ENCODE measurements around the gene LRRC4C. TPM values are rescaled to one million over a fixed set of nuclear protein-coding genes. Genes with fewer than 3 reads are reported as not detected.

Gene LRRC4C
- total RNA-seq, 1 donor from 2014 or later = 1.5 TPM

DNA sequence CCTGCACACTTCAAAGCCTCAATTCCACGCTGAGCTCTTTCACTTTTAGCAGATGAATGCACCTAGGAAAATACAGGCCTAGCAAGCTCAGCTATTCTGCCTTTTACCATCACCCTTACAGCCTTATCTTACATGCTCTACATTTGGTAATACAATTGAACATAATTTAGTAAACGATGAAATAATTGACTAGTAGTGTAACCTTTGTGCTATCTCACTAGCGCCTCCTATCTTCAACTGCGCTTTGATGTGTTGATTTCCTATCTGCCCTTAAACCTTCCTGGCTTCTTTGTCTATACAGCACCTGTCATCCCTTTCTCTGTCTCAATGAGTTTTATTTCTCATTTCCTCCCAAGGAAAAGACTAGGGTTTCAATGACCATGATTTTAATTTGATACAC lies 149.7 kb downstream of the LRRC4C start:
- TF ChIP-seq, protein P1, sequence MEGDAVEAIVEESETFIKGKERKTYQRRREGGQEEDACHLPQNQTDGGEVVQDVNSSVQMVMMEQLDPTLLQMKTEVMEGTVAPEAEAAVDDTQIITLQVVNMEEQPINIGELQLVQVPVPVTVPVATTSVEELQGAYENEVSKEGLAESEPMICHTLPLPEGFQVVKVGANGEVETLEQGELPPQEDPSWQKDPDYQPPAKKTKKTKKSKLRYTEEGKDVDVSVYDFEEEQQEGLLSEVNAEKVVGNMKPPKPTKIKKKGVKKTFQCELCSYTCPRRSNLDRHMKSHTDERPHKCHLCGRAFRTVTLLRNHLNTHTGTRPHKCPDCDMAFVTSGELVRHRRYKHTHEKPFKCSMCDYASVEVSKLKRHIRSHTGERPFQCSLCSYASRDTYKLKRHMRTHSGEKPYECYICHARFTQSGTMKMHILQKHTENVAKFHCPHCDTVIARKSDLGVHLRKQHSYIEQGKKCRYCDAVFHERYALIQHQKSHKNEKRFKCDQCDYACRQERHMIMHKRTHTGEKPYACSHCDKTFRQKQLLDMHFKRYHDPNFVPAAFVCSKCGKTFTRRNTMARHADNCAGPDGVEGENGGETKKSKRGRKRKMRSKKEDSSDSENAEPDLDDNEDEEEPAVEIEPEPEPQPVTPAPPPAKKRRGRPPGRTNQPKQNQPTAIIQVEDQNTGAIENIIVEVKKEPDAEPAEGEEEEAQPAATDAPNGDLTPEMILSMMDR (IDR thresholded peaks at IDR 0.05; ENCODE audit: insufficient read depth, low read length, poor library complexity, severe bottlenecking) = no peak
- Histone ChIP-seq H3K36me3 (ENCODE audit: control insufficient read depth, insufficient read depth, low read length) (no peaks in the 10 kb centered on the region), H3K27me3 (ENCODE audit: control insufficient read depth, insufficient read depth, low read length) (no peaks in the 10 kb centered on the region), H3K4me3 (ENCODE audit: low read depth, low read length) (no peak overlapping the region)
- no peak for DNase-seq (ENCODE audit: low read depth)

DNA sequence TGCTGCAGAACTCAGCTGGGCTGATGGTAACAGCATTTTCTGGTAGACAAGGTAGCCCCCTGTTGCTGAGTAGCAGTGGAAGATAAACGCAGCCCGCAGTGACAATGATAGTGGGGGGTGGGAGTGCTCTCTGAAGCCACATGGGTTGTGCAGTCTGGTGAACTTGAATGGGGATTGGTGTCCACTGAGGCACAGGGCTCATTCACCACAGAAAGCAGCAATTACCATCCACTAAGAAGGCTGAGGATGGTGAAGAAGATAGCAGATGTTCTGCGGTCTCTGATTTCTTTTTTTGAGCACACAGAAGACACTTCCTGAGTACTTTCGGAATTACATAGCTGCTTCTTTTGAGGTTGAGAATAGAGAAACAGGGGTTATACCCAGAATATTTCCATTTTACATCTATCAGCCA lies 150.3 kb downstream of the LRRC4C start:
- no peak for DNase-seq (ENCODE audit: low read depth)
- Histone ChIP-seq H3K27me3 (ENCODE audit: control insufficient read depth, insufficient read depth, low read length) (no peaks in the 10 kb centered on the region), H3K4me3 (ENCODE audit: low read depth, low read length) (no peak overlapping the region), H3K36me3 (ENCODE audit: control insufficient read depth, insufficient read depth, low read length) (no peaks in the 10 kb centered on the region)
- TF ChIP-seq, protein P1 (IDR thresholded peaks at IDR 0.05; ENCODE audit: insufficient read depth, low read length, poor library complexity, severe bottlenecking) = no peak

DNA sequence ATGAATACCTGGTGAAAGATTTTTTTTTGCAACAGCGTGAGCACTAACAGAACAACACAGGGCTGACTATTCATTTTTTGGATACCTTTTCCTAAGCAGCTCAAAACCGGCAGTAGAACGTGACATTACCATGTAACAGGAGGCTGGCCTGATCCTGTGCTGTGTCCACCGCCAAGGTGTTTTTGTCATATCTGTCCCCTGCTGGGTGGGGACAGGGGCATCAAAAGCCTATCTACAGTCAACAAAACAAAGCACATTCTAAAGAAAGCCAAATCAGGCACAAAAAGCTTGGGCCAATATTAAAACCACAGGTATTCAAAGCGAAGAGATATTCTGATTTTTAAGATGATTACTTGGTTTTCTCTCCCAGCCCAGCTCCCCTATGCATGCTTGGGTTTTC lies 151.2 kb downstream of the LRRC4C start:
- DNase-seq (ENCODE audit: low read depth) = no peak
- Histone ChIP-seq H3K36me3 (ENCODE audit: control insufficient read depth, insufficient read depth, low read length) (no peaks in the 10 kb centered on the region), H3K27me3 (ENCODE audit: control insufficient read depth, insufficient read depth, low read length) (no peaks in the 10 kb centered on the region), H3K4me3 (ENCODE audit: low read depth, low read length) (no peak overlapping the region)
- TF ChIP-seq, protein P1 (IDR thresholded peaks at IDR 0.05; ENCODE audit: insufficient read depth, low read length, poor library complexity, severe bottlenecking) = no peak

DNA sequence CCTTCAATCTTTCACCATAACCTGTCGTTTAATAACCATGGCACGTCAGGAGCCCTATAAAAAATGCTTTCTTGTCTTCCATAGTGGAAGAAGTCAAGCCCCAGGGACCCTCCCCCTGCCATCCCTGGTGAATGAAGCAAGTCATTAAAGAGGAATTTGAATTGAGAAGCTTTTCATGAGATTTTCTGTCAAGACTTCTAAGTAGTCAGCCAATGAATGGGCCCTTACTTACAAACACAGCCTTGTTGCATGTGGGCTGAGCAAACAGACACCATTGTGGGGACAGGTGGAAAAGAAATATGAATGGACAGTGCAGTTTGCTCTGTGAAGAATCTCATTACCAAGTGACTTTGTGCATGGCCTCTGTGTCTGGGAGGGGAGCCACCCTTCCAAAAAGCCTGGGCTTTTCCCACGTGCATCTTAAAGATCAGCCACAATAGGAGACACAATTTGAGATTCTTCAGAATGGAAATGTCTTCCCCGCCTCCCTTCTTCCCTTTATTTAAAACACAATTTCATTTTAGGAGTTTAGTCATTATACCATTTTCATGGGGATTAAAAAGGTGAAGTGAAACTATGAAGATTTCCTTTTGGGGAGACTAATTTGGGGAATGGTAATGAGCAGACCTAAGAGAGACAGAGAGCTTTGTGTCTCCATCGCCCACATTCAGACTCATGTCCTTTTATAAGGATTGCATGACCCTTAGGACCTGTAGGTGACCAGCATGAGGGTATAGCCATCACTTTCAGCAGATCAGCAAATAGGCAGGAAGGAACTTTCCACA lies 152.0 kb downstream of the LRRC4C start:
- TF ChIP-seq, protein P1 (IDR thresholded peaks at IDR 0.05; ENCODE audit: insufficient read depth, low read length, poor library complexity, severe bottlenecking) = no peak
- H3K27me3 ChIP-seq (ENCODE audit: control insufficient read depth, insufficient read depth, low read length) = no peaks in the 10 kb centered on the region
- DNase-seq (ENCODE audit: low read depth) = no peak
- H3K36me3 ChIP-seq (ENCODE audit: control insufficient read depth, insufficient read depth, low read length) = no peaks in the 10 kb centered on the region
- no peak overlapping the region for H3K4me3 ChIP-seq (ENCODE audit: low read depth, low read length)

DNA sequence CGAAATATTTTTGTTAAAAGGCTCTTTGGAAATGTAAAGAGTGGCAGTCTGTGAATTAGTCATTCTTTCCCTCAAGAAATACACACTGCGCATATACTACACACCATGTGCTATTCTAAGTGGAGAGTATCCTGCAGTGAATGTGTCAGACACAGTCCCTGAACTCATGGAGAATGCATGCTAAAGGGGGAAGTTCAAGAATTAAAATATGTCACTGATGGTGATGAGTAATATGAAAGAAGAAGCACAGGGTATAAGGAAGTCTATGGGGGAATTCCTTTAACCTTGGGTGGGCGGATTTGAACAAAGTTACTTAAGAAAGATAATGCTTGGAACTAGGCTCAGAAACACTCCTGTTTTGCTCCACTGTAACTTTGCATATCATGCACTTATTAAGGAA lies 153.0 kb downstream of the LRRC4C start:
- TF ChIP-seq, protein P1 (IDR thresholded peaks at IDR 0.05; ENCODE audit: insufficient read depth, low read length, poor library complexity, severe bottlenecking) = no peak
- no peak overlapping the region for H3K4me3 ChIP-seq (ENCODE audit: low read depth, low read length)
- H3K27me3 ChIP-seq (ENCODE audit: control insufficient read depth, insufficient read depth, low read length) = no peaks in the 10 kb centered on the region
- DNase-seq (ENCODE audit: low read depth) = no peak
- no peaks in the 10 kb centered on the region for H3K36me3 ChIP-seq (ENCODE audit: control insufficient read depth, insufficient read depth, low read length)

DNA sequence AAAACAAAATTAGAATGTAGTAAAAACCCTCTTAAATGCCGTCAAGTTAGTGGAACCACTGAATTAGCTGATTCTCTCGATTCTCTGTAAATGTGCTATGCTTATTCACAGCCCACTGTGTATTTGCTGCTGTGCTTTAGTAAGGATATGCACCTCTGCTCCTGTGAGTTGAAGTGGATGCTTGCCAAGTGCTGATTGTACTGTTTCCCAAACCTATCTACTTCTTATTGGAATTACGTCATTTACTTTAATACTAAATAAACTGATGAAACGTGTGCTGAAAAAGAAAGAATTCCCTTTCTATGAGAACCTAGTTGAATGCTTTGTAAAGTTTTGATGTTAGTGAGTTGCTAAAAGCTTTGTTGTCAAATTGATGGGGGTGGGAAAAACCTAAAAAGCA lies 158.4 kb downstream of the LRRC4C start:
- no peaks in the 10 kb centered on the region for H3K27me3 ChIP-seq (ENCODE audit: control insufficient read depth, insufficient read depth, low read length)
- no peak overlapping the region for H3K4me3 ChIP-seq (ENCODE audit: low read depth, low read length)
- H3K36me3 ChIP-seq (ENCODE audit: control insufficient read depth, insufficient read depth, low read length) = no peaks in the 10 kb centered on the region
- DNase-seq (ENCODE audit: low read depth) = no peak
- TF ChIP-seq, protein P1 (IDR thresholded peaks at IDR 0.05; ENCODE audit: insufficient read depth, low read length, poor library complexity, severe bottlenecking) = no peak

Measured in kidney epithelial cell (primary cell).